ENCODE data around the gene PIP5K1B.

DNA sequence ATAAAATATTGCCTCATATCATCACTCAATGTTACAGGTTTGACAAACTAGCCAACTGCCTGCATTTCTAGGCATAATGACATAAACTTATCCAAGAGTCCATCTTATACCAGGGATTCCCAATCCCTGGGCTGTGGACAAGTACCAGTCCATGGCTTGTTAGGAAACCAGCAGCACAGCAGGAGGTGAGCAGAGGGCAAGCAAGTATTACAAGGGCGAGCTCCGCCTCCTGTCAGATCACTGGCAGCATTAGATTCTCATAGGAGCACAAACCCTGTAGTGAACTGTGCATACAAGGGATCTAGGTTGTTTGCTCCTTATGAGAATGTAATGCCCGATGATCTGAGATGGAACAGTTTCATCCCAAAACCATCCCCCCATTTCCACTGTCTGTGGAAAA is 164.0 kb downstream of the PIP5K1B start:
- TF ChIP-seq, protein P1, sequence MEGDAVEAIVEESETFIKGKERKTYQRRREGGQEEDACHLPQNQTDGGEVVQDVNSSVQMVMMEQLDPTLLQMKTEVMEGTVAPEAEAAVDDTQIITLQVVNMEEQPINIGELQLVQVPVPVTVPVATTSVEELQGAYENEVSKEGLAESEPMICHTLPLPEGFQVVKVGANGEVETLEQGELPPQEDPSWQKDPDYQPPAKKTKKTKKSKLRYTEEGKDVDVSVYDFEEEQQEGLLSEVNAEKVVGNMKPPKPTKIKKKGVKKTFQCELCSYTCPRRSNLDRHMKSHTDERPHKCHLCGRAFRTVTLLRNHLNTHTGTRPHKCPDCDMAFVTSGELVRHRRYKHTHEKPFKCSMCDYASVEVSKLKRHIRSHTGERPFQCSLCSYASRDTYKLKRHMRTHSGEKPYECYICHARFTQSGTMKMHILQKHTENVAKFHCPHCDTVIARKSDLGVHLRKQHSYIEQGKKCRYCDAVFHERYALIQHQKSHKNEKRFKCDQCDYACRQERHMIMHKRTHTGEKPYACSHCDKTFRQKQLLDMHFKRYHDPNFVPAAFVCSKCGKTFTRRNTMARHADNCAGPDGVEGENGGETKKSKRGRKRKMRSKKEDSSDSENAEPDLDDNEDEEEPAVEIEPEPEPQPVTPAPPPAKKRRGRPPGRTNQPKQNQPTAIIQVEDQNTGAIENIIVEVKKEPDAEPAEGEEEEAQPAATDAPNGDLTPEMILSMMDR (IDR thresholded peaks at IDR 0.05; ENCODE audit: insufficient read depth, low read depth, low read length): no peak
- no peak for TF ChIP-seq EZH2 (IDR thresholded peaks at IDR 0.05; ENCODE audit: insufficient read depth, low read length)

All from astrocyte (in vitro differentiated cells and primary cell).